Fibroblast of pulmonary artery (primary cell): ENCODE measurements around the gene SLC16A14.

Source experiments
- DNase-seq: peaks from one replicate; pipeline ENCODE4 v3.0.0-alpha.2; 2010; ENCODE audit warnings: low read depth
- H3K4me3 ChIP-seq: replicated peaks from 2 replicates; pipeline ENCODE4 v1.5.1; 2011; ENCODE audit warnings: low read depth, mild to moderate bottlenecking, control low read depth, low read length, moderate library complexity
- CTCF ChIP-seq: IDR thresholded peaks from 2 replicates; pipeline ENCODE4 v1.5.1; 2011; ENCODE audit warnings: mild to moderate bottlenecking, control low read depth, low read length, inconsistent platforms; ENCODE audit errors: missing control alignments

Gene SLC16A14

GRCh38 chr2:229997565-229997964, 71.2 kb downstream of the SLC16A14 start:
- no peak overlapping the region for H3K4me3 ChIP-seq
- TF ChIP-seq CTCF: no peak
- no peak for DNase-seq

GRCh38 chr2:229996320-229996719, 72.4 kb downstream of the SLC16A14 start:
- no peak for DNase-seq
- TF ChIP-seq CTCF: no peak
- H3K4me3 ChIP-seq: no peak overlapping the region

- TF ChIP-seq CTCF: no peak
- DNase-seq: peak; percentile 48
- H3K4me3 ChIP-seq: no peak overlapping the region
These were observed 75.5 kb downstream of the SLC16A14 start for GRCh38 chr2:229993236-229993635.
